H4 (cell line): ENCODE results near the gene ACTR3. TPM values are rescaled to one million over a fixed set of nuclear protein-coding genes. Genes with fewer than 3 reads are reported as not detected.
"Not testable (repeated sequence)": the region's sequence is repeated elsewhere in the genome, so short reads cannot be mapped to it uniquely, and the experiment has no call there.

Source experiments
- DNase-seq: peaks from one replicate; pipeline ENCODE4 v3.0.0-alpha.2; 2015; ENCODE audit warnings: low spot score
- total RNA-seq: library from RNA; depleted of rRNA; stranded (reverse); fragments of >200 nt; shearing (Covaris generic); gene quantifications from 2 replicates; pipeline ENCODE4 v1.2.3, GENCODE V29; 2014

Gene ACTR3
- total RNA-seq, 1 experiment from 2014 or later, result 351 TPM

- DNase-seq, result no peak
Measured at GRCh38 chr2:113905886-113906285, 16.0 kb downstream of the ACTR3 start.

- DNase-seq, result no peak
Measured at GRCh38 chr2:113906647-113907046, 16.8 kb downstream of the ACTR3 start.

- DNase-seq, result no peak
Measured at GRCh38 chr2:113907297-113907696, 17.4 kb downstream of the ACTR3 start.

DNA sequence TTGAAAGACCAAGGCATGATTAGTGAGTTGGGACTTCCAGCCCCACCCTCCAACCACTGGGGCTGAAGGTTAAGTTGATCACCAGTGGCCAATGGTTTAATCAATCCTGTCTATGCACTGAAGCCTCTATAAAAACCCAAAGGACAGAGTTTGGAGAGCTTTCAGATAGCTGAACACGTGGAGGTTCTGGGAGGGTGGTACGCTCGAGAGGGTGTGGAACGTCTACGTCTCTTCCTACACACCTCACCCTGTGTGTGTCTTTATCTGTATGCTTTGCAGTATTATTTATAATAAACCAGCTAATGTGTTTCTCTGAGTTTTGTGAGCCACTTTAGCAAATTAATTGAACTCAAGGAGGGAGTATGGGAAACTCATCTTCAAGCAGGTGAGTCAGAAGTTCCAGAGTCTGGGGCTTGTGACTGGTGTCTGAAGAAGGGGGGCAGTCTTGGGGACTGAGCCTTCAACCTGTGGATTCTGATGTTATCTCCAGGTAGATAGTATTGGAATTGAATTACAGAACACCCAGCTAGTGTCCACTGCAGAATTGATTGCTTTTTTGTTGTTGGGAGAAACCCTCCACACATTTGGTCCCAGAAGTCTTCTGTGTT lies 20.3 kb downstream of the ACTR3 start:
- DNase-seq, result no peak

DNA sequence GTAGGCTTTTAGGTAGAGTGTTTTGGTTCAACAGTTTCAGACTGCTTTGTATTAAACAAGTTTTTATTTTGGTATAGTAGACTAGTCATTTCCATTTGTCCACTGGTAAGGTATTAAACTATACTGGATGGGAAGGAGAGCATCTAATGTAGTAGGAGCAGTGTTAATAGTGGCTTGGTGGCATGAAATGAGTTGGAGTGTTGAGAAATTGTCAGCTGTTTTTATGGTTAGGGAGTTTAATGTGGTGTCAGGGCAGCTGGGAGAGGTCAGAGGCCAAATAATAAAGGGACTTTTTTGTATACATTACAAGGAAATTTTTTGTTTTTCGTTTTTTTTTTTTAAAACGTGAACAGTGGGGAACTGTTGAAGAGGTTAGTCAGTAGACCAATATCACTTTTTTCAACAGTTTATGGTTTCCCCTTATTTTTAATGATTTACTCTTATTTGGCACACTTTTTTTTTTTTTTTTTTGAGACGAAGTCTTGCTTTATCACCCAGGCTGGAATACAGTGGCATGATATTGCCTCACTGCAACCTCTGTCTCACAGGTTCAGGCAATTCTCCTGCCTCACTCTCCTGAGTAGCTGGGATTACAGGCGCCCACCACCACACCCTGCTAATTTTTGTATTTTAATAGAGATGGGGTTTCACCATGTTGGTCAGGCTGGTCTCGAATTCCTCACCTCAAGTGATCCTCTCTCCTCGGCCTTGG lies 21.2 kb downstream of the ACTR3 start:
- no peak for DNase-seq

- no peak for DNase-seq
Measured at GRCh38 chr2:113915082-113915819, 25.4 kb downstream of the ACTR3 start.

GRCh38 chr2:113918229-113918628 lies 28.3 kb downstream of the ACTR3 start:
- no peak for DNase-seq

- no peak for DNase-seq
Measured at GRCh38 chr2:113920996-113921395, 31.1 kb downstream of the ACTR3 start.

- no peak for DNase-seq
Measured at GRCh38 chr2:113922335-113922734, 32.4 kb downstream of the ACTR3 start.

- no peak for DNase-seq
Measured at GRCh38 chr2:113922784-113923183, 32.9 kb downstream of the ACTR3 start.

DNA sequence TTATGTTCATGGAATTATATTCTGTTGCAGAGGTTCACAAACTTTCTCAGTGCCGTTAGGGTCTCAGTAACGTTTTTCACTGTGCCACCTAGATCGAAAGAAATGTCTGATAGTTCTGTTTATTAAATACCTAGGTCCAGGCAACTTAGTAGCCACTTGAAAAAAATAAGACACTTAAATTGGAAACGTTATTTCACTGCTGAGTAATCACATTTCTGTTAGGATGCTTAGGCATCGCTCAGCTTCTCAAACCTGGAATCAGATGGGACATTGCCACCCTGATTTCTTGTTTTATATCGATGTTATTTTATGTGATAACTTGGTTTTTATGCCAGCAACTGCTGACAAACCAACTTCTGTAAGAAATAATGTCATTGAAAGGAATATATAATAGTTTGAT lies 36.0 kb downstream of the ACTR3 start:
- DNase-seq, result no peak

DNA sequence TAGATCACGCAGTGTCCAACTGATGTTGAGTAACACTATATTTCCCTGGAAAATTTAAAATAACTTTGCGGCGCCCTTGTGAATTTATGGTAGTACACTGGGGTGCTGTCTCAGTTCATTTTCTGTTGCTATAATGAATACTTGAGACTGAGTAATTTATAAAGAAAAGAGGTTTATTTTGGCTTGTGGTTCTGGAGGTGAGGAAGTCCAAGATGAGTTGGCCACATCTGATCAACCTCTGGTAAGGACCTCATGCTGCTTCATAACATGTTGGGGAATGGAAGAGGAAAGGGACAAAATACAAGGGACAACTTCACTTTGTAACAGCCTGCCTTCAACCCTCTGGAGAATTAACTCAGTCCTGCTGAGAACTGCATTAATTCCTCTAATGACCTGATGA lies 36.4 kb downstream of the ACTR3 start:
- no peak for DNase-seq

DNA sequence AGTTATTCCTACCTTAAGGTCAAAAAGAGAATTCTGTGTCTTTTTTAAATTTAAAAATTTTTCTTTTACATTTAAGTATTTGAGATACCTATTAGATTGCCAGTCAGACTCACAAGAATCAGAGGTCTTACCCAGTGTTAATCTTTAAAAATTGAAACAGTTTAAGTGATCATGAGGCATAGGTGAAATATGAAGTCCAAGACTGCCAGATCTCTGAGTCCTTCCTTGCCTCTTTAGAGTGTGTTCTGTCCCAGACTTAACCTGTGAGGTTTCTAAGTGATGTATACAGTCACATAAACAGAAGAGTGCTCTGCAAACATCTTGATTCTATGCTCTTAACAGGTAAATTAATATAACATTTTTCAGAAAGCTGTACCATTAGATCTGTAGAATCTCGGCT lies 40.6 kb downstream of the ACTR3 start:
- no peak for DNase-seq

- no peak for DNase-seq
Measured at GRCh38 chr2:113937501-113937900, 47.6 kb downstream of the ACTR3 start.

GRCh38 chr2:113940891-113941290 lies 51.0 kb downstream of the ACTR3 start:
- DNase-seq, result no peak

DNA sequence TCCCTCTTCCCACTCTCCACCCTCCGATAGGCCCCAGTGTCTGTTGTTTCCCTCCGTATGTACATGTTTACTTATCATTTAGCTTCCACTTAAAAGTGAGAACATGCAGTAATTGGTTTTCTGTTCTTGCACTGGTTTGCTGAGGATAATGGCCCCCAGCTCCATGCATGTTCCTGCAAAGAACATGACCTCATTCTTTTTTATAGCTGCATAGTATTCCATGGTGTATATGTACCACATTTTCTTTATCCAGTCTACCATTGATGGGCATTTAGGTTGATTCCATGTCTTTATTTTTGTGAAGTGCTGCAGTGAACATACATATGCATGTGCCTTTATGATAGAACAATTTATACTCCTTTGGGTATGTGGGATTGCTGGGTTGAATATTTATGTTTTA lies 55.9 kb downstream of the ACTR3 start:
- not testable (repeated sequence) for DNase-seq

DNA sequence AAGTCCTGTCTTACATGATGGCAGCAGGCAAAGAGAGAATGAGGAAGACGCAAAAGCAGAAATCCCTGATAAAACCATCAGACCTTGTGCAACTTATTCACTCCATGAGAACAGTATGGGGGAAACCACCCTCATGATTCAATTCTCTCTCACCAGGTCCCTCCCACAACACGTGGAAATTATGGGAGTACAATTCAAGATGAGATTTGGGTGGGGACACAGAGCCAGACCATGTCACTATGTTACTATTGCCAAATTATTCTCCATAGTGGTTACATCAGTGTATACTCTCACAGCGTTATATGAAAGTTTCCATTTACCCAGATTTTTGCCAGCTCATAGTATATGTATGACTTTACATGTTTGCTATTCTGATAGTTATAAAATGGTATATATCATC lies 61.0 kb downstream of the ACTR3 start:
- DNase-seq, result not testable (repeated sequence)

DNA sequence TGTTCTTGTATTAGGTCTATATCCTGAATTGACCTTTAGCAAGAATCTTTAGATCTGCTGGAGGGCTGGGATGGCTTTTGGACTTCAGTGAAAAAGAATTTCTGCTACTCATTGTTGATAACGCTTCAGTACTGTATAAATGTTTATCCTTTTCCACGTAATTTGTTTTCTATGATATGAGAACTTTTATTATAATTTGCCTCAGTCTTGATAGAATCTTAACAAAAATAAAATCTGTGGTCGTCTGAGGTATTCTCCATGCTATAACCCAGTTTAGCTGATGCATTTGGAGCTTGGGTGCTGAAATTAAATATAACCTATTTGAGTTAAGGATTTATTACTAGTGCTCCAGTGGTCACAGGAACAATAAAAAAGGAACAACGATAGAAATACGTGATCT lies 71.1 kb downstream of the ACTR3 start:
- no peak for DNase-seq

GRCh38 chr2:113962692-113963480 lies 73.0 kb downstream of the ACTR3 start:
- DNase-seq, result no peak

DNA sequence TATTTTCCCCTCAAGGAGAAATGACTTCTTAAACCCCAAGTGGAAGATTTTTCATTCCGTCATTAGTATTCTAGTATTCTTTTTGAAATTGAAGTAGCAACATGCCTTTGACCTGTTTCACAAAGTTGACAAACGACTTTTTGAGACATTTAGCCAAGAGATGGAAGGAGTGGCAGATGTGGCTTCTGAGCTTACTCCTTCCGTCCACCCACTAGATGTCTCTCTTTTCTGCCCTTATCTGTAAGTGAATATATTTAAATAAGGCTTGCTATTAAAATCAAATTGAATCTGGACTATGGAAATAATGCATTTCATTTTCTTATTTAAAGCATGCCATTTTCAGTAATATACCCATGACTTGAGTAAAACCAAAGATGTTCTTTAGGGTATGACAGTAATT lies 74.1 kb downstream of the ACTR3 start:
- no peak for DNase-seq

DNA sequence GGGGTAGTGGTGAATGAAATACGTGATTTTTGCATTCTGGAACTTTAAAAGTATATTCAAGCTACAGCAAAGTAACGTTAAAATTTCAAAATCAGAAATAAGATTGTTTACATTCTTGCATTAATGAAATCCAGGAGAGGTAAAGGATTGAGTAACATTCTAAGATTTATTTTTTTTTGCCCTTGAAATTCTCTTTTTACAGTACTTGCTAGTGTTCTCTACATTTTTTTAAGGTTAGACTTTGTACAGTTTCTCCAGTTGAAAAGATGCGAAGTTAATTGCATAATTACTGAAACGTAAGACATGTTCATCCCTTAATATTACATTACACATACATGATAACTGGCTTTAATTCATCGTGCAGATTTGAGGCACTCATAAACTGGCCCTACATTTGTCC lies 74.5 kb downstream of the ACTR3 start:
- DNase-seq, result no peak

GRCh38 chr2:113965228-113965627 lies 75.3 kb downstream of the ACTR3 start:
- DNase-seq, result no peak
